ENCODE results near the gene NDUFB8. TPM values are rescaled to one million over a fixed set of nuclear protein-coding genes. Genes with fewer than 3 reads are reported as not detected.

The NDUFB8 gene
- total and polyA plus RNA-seq, 2 donors = 222 to 284 TPM

DNA sequence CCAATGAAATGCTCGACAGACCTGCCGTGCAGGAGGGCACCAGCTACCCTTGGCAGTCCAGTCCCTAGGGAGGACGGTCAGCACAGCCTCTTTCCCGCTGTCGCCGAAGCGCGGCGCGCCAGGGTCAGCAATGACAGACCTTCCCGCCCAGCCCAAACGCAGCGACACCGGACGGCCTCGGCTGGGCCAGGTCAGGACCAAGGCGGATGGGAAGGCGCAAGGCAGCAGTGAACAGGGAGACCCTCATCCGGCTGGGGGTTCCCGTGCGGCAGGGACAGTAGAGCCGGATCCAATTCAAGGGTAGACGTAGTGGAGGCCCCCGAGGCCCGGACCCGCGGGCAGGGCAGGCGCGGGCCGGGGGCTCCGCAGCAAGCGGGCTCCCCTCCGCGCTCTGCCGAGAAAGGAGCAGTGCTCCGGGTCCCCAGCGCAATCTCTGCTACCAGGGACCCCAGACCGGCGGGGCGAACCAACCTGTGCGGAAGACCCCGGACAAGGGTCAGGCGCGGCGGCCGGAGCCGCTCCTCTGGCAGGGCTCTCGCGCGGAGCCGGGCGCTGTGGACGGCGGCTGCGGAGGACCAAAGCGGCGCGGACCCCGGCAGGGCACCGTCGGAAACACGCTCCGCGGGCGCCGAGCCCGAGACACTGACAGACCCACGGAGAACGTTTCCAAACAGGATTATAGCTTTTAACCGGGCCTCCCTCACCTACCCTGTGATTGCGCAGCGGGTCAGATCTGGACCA lies 10.2 kb downstream of the NDUFB8 start, which contains the start of gene SEC31B:
Gene SEC31B (minus strand): TSS at position 551 of the 741 bp plus-strand sequence. CDS start 2,909 bp downstream, outside the sequence.
- Histone ChIP-seq H3K4me3 (ENCODE audit: low read length in 2 of 2) (no peak within 1 kb of the TSS), H3K36me3 (ENCODE audit: control insufficient read depth in 2 of 2, insufficient read depth in 2 of 2, low read length in 1 of 2) (peaks cover 18 to 19% of the 10 kb centered on the region in 2 donors), H3K4me1 (ENCODE audit: control insufficient read depth in 2 of 2, insufficient read depth in 2 of 2, low read length in 2 of 2) (peaks cover 5 to 17% of the 10 kb centered on the region in 2 donors), H3K27ac (ENCODE audit: low read depth in 1 of 2, low read length in 1 of 2) (no peak within 1 kb of the TSS), H3K9me3 (ENCODE audit: control insufficient read depth in 2 of 2, insufficient read depth in 1 of 2, low read length in 1 of 2) (no peaks in the 10 kb centered on the region), H3K27me3 (ENCODE audit: control insufficient read depth in 2 of 2, insufficient read depth in 1 of 2, low read length in 1 of 2) (peaks cover 2 to 21% of the 10 kb centered on the region in 2 donors)
- DNase-seq (ENCODE audit: low read depth in 6 of 9, low spot score in 9 of 9) = no peak
- 33% methylated on average over 72 of the region's 72 CpGs for WGBS

DNA sequence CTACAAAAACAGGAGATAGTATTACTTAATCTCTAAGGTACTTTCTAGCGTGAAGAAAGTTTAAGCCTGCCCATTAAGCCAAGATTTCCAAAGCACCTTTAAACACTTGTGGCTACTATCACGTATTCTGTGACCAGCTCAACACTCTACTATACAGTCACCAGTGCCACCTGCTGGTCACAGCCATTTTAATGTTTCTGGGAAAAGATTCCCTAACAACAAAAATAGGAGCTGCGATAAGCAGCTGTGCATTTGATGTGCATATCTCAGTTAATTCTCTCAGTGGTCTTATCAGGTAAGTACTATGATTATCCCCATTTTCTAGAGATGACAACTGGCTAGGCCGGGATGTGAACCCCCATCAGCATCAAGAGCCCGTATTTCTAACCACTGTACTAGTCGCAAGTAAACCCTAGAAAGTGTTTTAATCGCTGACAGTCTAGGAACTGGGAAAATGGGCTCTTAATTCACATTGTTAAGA lies 10.9 kb downstream of the NDUFB8 start:
- no peaks in the 10 kb centered on the region for H3K9me3 ChIP-seq (ENCODE audit: control insufficient read depth in 2 of 2, insufficient read depth in 1 of 2, low read length in 1 of 2)
- H3K4me1 ChIP-seq (ENCODE audit: control insufficient read depth in 2 of 2, insufficient read depth in 2 of 2, low read length in 2 of 2) = peaks cover 5 to 17% of the 10 kb centered on the region in 2 donors
- H3K4me3 ChIP-seq (ENCODE audit: low read length in 2 of 2) = no peak overlapping the region
- DNase-seq (ENCODE audit: low read depth in 6 of 9, low spot score in 9 of 9) = peak in 4 of 9 donors; percentile 42 to 81 (median 64)
- peaks cover 2 to 21% of the 10 kb centered on the region in 2 donors for H3K27me3 ChIP-seq (ENCODE audit: control insufficient read depth in 2 of 2, insufficient read depth in 1 of 2, low read length in 1 of 2)
- 32% methylated on average over 7 of the region's 7 CpGs for WGBS
- H3K27ac ChIP-seq (ENCODE audit: low read depth in 1 of 2, low read length in 1 of 2) = no peak overlapping the region
- H3K36me3 ChIP-seq (ENCODE audit: control insufficient read depth in 2 of 2, insufficient read depth in 2 of 2, low read length in 1 of 2) = peaks cover 11 to 12% of the 10 kb centered on the region in 2 donors

DNA sequence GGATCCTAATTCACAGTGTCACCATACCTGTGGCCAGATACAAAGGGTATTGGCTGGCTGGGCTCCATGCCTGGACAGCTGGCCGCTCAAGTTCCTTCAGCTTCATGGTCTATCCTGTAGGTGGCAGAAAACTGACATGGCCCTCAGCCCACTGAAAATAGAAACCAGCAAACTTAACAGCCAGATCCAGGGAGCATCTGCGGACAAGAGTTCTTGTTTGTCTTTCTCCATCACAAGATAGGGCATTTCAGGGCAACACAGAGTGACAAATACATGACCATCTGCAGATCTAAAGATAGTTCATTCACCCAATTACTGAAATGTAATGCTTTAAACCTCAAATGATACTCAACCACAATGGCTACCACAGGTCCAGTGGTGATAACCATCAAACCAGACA lies 12.8 kb downstream of the NDUFB8 start:
- H3K4me1 ChIP-seq (ENCODE audit: control insufficient read depth in 2 of 2, insufficient read depth in 2 of 2, low read length in 2 of 2) = peaks cover 15 to 24% of the 10 kb centered on the region in 2 donors
- H3K27ac ChIP-seq (ENCODE audit: low read depth in 1 of 2, low read length in 1 of 2) = no peak overlapping the region
- DNase-seq (ENCODE audit: low read depth in 6 of 9, low spot score in 9 of 9) = no peak
- no peak overlapping the region for H3K4me3 ChIP-seq (ENCODE audit: low read length in 2 of 2)
- peaks cover 2 to 21% of the 10 kb centered on the region in 2 donors for H3K27me3 ChIP-seq (ENCODE audit: control insufficient read depth in 2 of 2, insufficient read depth in 1 of 2, low read length in 1 of 2)
- WGBS = 98% methylated on average over 2 of the region's 2 CpGs
- H3K9me3 ChIP-seq (ENCODE audit: control insufficient read depth in 2 of 2, insufficient read depth in 1 of 2, low read length in 1 of 2) = no peaks in the 10 kb centered on the region
- peaks cover 0 to 2% of the 10 kb centered on the region in 2 donors for H3K36me3 ChIP-seq (ENCODE audit: control insufficient read depth in 2 of 2, insufficient read depth in 2 of 2, low read length in 1 of 2)

DNA sequence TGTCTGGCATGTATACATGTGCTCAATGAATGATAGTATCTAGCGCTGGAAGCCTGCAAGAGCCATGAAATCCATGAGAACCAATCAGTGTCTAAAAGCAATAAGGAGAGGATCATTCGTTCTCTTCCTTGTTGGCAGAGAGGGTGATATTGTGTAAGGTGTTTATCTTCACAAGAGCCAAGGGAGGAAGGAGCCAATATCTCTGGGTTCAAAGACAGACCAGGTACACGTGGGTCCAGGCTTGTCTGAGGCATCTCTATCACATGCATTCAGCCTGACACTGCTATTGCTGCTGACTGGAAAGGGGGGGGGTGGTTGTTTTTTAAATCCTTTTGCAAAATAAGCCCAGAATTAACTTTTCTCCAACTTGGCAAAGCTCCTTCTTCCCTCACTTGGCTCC lies 14.1 kb downstream of the NDUFB8 start:
- peaks cover 0 to 1% of the 10 kb centered on the region in 2 donors for H3K9me3 ChIP-seq (ENCODE audit: control insufficient read depth in 2 of 2, insufficient read depth in 1 of 2, low read length in 1 of 2)
- no peak for DNase-seq (ENCODE audit: low read depth in 6 of 9, low spot score in 9 of 9)
- H3K4me3 ChIP-seq (ENCODE audit: low read length in 2 of 2) = no peak overlapping the region
- H3K27ac ChIP-seq (ENCODE audit: low read depth in 1 of 2, low read length in 1 of 2) = no peak overlapping the region
- peaks cover 0 to 2% of the 10 kb centered on the region in 2 donors for H3K36me3 ChIP-seq (ENCODE audit: control insufficient read depth in 2 of 2, insufficient read depth in 2 of 2, low read length in 1 of 2)
- peaks cover 27 to 36% of the 10 kb centered on the region in 2 donors for H3K4me1 ChIP-seq (ENCODE audit: control insufficient read depth in 2 of 2, insufficient read depth in 2 of 2, low read length in 2 of 2)
- 94% methylated on average over 3 of the region's 3 CpGs for WGBS
- peaks cover 2 to 19% of the 10 kb centered on the region in 2 donors for H3K27me3 ChIP-seq (ENCODE audit: control insufficient read depth in 2 of 2, insufficient read depth in 1 of 2, low read length in 1 of 2)

DNA sequence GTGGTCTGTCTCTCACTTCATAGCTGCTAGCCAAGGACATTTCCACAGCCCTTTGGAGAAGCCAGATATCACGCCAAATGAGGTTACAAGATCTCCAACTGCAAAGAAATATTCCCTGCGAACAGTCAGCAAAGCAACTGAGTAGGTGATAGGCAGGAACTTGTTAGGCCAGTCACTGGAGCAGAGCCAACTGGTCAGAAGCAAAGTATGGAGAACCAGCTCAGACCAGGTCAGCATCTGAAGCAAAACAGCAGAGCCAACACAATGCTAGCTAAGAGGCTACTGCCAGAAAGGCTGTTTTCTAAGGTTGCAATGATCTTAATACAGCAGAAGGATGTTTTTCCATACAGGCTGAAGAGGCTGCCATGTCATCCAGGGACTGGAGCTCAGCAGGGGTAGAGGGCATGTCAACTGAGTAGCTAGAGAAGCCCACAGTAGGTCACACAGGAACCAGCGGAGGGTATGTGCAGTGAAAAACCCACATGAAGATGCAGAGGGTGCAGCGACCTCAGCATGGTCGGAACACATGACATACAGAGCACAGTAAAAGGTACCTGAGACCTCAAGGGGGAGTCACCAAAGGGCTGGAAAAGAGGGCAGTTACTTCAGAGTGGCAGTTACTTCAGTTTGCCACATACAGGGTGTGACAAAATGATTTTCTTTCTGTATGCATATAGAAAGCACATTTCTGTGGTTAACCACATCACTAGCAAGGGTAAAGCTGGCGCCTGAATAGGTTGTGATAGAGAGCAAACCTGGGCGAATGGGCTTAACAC lies 18.9 kb downstream of the NDUFB8 start:
- WGBS = 30% methylated on average over 7 of the region's 7 CpGs
- peaks cover 9 to 10% of the 10 kb centered on the region in 2 donors for H3K36me3 ChIP-seq (ENCODE audit: control insufficient read depth in 2 of 2, insufficient read depth in 2 of 2, low read length in 1 of 2)
- H3K27ac ChIP-seq (ENCODE audit: low read depth in 1 of 2, low read length in 1 of 2) = peak overlapping the region; percentile 82 to 97
- H3K4me3 ChIP-seq (ENCODE audit: low read length in 2 of 2) = peak overlapping the region in 1 of 2 donors; percentile 3
- peak; percentile 65 to 96 (median 86) for DNase-seq (ENCODE audit: low read depth in 6 of 9, low spot score in 9 of 9)
- H3K27me3 ChIP-seq (ENCODE audit: control insufficient read depth in 2 of 2, insufficient read depth in 1 of 2, low read length in 1 of 2) = no peaks in the 10 kb centered on the region
- H3K4me1 ChIP-seq (ENCODE audit: control insufficient read depth in 2 of 2, insufficient read depth in 2 of 2, low read length in 2 of 2) = peaks cover 60 to 67% of the 10 kb centered on the region in 2 donors
- peaks cover 0 to 1% of the 10 kb centered on the region in 2 donors for H3K9me3 ChIP-seq (ENCODE audit: control insufficient read depth in 2 of 2, insufficient read depth in 1 of 2, low read length in 1 of 2)

DNA sequence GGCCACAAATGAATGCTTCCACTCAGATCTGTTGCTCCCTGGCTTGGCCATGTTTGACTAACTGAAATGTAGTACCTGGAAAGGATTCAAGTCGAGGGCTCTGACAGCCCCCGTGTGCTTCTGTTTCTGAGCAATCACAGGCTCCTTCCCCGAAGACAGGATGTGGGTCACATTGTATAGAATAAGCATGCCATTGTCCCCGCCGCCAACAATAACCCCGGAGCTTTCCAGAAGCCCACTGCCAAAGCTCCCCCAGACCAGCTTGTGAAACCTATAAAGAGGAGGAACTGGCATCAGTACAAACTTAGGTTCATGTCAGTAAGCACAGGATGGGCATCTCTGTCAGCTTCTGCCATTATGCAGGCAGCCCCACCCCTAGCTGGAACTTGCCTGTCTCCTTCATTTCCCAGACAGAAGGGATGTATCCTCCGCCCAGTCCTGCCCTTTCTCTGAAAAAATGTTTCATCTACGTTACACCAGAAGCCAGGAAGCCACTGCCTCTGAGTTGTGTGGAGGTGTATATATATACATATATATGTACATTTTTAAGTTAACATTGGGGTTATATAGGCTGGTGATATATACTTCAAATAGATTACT lies 20.3 kb downstream of the NDUFB8 start:
- Histone ChIP-seq H3K27ac (ENCODE audit: low read depth in 1 of 2, low read length in 1 of 2) (peak overlapping the region; percentile 84 to 94), H3K4me1 (ENCODE audit: control insufficient read depth in 2 of 2, insufficient read depth in 2 of 2, low read length in 2 of 2) (peaks cover 68 to 79% of the 10 kb centered on the region in 2 donors), H3K27me3 (ENCODE audit: control insufficient read depth in 2 of 2, insufficient read depth in 1 of 2, low read length in 1 of 2) (no peaks in the 10 kb centered on the region), H3K36me3 (ENCODE audit: control insufficient read depth in 2 of 2, insufficient read depth in 2 of 2, low read length in 1 of 2) (peaks cover 12 to 14% of the 10 kb centered on the region in 2 donors), H3K9me3 (ENCODE audit: control insufficient read depth in 2 of 2, insufficient read depth in 1 of 2, low read length in 1 of 2) (peaks cover 0 to 1% of the 10 kb centered on the region in 2 donors), H3K4me3 (ENCODE audit: low read length in 2 of 2) (peak overlapping the region; percentile 1 to 10)
- DNase-seq (ENCODE audit: low read depth in 6 of 9, low spot score in 9 of 9) = peak in 8 of 9 donors; percentile 34 to 89 (median 67)
- WGBS = 10% methylated on average over 8 of the region's 8 CpGs

DNA sequence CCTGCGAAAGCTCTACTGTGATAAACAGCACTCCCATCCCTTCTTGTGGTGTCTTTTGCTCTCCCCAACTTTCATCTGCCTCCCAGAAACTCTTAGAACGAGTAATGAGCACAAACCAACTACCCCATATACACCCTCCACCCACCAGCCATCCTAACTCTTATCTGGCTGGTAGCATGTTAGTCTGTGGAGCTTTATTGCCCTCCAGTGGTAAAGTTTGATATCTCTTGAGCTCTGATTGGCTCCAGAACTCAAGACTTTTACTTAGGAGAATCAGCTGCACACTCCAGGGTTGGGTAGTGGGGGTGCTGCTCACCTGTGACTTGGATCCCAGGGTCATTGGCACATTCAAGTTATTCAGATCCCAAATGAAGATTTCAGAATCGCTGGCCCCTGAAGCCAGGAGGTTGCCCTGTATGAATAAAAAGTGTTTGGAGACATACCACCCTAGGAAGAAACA lies 20.9 kb downstream of the NDUFB8 start:
- Histone ChIP-seq H3K36me3 (ENCODE audit: control insufficient read depth in 2 of 2, insufficient read depth in 2 of 2, low read length in 1 of 2) (peaks cover 12 to 14% of the 10 kb centered on the region in 2 donors), H3K4me3 (ENCODE audit: low read length in 2 of 2) (peak overlapping the region; percentile 4 to 10), H3K27ac (ENCODE audit: low read depth in 1 of 2, low read length in 1 of 2) (peak overlapping the region; percentile 84 to 94), H3K9me3 (ENCODE audit: control insufficient read depth in 2 of 2, insufficient read depth in 1 of 2, low read length in 1 of 2) (peaks cover 0 to 1% of the 10 kb centered on the region in 2 donors), H3K4me1 (ENCODE audit: control insufficient read depth in 2 of 2, insufficient read depth in 2 of 2, low read length in 2 of 2) (peaks cover 68 to 81% of the 10 kb centered on the region in 2 donors), H3K27me3 (ENCODE audit: control insufficient read depth in 2 of 2, insufficient read depth in 1 of 2, low read length in 1 of 2) (no peaks in the 10 kb centered on the region)
- peak; percentile 64 to 96 (median 87) for DNase-seq (ENCODE audit: low read depth in 6 of 9, low spot score in 9 of 9)
- WGBS = 32% methylated on average over 3 of the region's 3 CpGs

DNA sequence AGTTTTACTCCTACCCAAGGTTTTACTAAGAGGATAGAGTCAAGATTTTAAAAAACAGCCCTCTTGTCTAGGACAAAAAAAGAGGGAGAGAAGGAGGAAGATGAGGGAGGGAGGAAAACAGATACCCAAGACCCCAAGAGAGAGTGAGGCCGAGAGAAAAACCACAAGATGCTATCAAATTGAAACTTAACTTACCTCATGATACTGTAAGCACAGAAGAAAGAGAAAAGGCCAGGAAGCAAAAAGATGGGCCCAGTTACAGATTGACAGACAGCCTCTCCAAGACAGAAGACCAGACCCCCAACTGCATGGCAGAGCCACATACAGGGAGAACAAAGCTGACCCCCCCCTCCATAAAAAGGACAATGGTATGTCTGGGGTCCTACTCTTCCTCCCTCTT lies 21.4 kb downstream of the NDUFB8 start:
- DNase-seq (ENCODE audit: low read depth in 6 of 9, low spot score in 9 of 9) = no peak
- H3K4me1 ChIP-seq (ENCODE audit: control insufficient read depth in 2 of 2, insufficient read depth in 2 of 2, low read length in 2 of 2) = peaks cover 68 to 81% of the 10 kb centered on the region in 2 donors
- peaks cover 12 to 14% of the 10 kb centered on the region in 2 donors for H3K36me3 ChIP-seq (ENCODE audit: control insufficient read depth in 2 of 2, insufficient read depth in 2 of 2, low read length in 1 of 2)
- no peaks in the 10 kb centered on the region for H3K27me3 ChIP-seq (ENCODE audit: control insufficient read depth in 2 of 2, insufficient read depth in 1 of 2, low read length in 1 of 2)
- peak overlapping the region; percentile 76 to 84 for H3K27ac ChIP-seq (ENCODE audit: low read depth in 1 of 2, low read length in 1 of 2)
- H3K9me3 ChIP-seq (ENCODE audit: control insufficient read depth in 2 of 2, insufficient read depth in 1 of 2, low read length in 1 of 2) = peaks cover 0 to 1% of the 10 kb centered on the region in 2 donors
- WGBS = 4% methylated on average over 1 of the region's 1 CpG
- peak overlapping the region in 1 of 2 donors; percentile 4 for H3K4me3 ChIP-seq (ENCODE audit: low read length in 2 of 2)
